HG02798 (cell line): Measurements from ENCODE around the gene NAT16.
"Not testable (repeated sequence)": the region's sequence is repeated elsewhere in the genome, so short reads cannot be mapped to it uniquely, and the experiment has no call there.

Experiments used
- ATAC-seq: cut with Tn5 transposase; IDR thresholded peaks from one replicate; pipeline ENCODE4 v1.9.1; 2021; ENCODE audit warnings: mild to moderate bottlenecking; ENCODE audit not compliant: unreplicated experiment, poor library complexity

NAT16 gene

DNA sequence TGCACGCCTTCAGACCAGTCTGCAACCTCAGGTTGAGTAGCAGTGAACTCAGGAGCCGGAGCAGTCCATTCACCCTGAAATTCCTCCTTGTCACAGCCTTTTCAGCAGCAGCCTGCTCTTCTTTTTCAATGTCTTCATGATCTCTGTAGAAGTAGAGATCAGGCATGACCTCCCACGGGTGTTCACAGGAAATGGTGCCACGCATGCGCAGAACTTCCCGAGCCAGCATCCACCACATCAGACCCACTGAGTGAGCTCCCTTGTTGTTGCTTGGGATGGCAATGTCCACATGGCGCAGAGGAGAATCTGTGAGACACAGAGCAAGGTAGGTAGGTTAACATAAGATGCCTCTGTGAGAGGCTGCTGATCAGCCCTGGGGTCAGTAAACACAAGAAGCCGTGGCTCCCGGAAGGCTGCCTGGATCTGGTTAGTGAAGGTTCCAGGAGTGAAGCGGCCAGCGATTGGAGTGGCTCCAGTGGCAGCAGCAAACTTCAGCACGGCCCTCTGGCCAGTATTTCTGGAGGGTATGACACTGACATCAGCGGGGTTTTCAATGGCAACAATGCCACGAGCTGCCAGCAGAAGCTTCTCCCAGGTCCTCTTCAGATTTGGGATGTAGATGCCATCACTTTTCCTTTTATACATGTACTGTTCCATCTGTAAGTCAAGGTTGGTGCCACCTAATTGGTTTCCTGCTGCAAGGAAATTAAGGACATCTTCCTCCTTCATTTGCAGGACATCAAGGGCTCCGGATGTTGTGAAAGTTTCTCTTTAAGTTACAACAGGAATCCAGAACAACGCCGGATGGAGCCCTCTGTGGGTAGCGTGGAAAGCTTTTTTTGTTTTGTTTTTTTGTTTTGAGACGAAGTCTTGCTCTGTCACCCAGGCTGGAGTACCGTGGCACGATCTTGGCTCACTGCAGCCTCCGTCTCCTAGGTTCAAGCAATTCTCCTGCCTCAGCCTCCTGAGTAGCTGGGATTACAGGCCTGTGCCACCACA, 23.9 kb upstream of the NAT16 start:
- ATAC-seq = not testable (repeated sequence)

DNA sequence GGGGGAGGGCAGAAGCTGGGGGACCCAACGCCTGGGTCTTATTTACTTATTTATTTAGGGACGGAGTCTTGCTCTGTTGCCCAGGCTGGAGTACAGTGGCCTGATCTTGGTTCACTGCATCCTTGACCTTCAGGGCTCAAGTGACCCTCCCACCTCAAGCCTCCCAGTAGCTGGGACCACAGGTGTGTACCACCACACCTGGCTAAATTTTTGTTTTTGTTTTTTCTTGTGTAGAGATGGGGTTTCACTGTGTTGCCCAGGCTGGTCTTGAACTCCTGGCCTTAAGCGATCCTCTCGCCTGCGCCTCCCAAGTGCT, 22.5 kb upstream of the NAT16 start:
- ATAC-seq = no peak

DNA sequence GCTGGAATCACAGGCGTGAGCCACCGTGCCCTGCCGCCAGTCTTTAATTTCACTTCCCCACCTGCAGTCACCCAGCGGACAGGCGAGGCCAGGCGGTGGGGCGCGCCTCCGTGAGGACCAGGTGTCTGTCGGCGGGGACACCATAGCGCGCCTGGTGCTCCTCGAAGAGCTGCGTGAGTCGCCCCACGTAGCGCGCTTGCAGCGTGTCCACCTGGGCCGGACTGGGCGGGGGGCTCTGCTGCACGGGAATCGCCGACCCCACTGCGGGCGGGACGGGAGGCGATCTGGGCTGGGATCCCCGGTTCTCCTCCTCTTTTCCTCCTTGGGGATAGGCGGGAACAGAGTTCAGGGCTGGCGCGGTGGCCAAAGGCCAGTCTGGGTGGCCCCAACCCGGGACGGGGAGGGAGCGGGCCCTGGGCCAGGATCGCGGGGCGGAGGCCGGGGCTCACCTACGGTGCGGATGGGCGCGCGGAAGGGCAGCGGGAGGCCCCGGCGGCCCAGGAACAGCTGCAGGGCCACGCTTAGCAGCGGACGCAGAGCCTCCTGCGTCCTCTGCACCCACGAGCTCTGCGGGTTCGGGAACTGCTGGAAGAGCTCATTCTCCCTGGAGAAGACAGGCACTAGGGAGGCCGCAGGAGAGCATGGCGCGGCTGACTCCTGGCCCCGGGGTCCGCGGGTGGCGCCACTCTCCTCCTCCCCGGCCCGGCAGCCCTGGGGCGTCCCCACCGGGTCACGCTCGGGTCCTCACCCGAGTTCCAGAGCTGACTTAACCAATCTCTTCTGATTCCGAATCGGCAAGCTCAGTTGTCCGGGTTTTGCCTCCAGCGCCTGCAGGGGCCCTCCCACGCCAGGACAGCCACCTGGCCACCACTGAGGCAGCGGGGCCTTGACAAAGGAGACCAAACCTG, 21.9 kb upstream of the NAT16 start:
- no peak for ATAC-seq

DNA sequence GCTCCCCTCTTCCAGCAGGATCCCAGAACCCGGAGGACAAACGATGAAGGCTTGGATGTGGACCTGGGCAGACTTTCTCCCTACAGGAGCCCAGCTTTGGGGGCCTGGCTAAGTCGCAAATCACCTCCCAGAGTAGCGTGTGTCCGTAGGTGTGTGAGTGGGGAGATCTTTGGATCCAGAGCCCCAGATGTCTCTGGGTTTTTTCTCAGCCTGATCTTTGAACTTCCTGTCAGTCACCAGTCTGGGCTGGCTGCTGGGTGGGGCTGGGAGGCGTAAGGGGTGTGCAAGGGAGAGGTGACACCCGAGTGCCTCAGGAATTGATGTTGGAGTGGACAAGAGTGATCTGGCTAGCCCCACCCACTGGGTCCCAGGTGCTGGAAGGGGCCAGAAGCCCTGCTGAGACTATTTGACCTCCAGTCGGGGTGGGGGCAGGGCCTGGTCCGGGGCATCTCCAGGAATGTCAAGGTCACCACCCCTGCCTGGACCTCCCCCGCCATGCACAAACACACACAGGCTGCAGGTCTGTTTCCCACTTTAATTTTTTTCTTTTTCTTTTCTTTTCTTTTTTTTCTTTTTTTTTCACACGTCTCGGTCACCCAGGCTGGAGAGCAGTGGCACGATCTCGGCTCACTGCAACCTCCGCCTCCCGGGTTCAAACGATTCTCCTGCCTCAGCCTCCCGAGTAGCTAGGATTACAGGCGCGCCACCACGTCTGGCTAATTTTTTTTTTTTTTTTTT, 20.9 kb upstream of the NAT16 start, which contains the start of gene MOGAT3:
Gene MOGAT3, minus strand, starts transcription at position 175 of the 738 bp plus-strand sequence. CDS start 182 bp downstream, outside the sequence.
- ATAC-seq = no peak

DNA sequence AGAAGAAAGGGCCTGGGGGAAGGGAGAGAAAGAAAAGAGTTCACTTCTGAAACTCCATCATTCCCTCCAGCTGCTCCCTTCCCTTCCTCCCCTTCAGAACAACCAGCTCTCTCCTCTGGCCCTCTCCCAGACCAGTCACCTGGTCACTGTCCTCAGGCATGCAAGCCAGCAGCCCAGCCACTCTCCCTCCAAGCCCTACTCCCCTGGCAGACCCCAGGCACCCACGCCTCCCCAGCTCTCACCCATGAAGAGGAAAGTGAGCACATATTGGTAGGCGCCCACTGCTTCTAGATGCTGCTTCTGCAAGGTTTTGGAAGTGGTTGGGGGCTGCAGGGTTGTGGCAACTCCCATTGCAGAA, 20.4 kb upstream of the NAT16 start:
- ATAC-seq = no peak

DNA sequence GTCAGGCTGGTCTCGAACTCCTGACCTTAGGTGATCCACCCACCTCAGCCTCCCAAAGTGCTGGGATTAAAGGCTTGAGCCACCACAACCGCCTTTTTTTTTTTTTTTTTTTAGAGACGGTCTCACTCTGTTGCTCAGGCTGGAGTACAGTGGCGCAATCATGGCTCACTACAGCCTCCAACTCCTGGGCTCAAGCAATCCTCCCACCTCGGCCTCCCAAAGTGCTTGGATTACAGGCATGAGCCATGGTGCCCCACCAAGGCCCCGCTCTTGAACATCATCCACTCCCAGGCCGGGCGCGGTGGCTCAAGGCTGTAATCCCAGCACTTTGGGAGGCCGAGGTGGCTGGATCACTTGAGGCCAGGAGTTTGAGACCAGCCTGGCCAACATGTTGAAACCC, 19.4 kb upstream of the NAT16 start:
- ATAC-seq = not testable (repeated sequence)

DNA sequence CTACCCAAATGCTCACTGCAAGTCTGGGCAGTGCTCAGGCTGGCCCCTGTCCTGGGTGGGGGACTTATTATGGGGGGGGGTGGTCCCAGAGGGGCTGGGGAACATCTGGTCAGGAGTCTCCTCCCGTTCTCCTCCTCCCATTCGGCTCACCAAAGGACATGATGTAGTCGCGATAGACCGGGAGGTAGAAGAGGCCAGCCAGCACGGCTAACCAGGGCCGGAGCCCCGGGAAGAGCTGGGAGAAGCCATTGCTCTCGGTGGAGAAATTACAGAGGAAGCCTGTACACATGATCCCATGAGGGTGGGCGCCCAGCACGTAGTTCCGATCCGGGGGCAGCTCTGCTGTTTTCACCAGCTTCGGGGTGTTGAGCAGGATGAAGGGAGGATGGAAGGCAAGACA, 18.4 kb upstream of the NAT16 start:
- ATAC-seq = no peak

DNA sequence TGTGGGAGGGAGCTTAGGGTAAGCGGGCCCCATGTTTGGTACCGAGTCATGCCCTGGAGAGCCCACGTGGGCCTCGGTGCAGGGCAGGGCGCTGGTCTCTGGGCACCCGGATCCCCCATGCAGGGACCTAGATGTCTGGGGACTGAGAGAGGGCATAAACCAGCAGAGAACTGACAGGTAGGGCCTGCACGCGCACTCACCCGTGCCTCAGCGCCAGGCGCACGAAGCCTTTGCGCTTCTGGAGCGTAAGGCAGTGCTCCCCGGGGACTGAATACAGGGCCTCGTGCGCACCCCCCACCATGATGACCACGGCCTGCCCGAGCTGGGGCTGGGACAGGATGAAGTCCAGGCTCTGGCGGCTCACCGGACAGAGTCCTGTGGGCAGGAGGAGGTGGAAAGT, 17.9 kb upstream of the NAT16 start:
- ATAC-seq = no peak

DNA sequence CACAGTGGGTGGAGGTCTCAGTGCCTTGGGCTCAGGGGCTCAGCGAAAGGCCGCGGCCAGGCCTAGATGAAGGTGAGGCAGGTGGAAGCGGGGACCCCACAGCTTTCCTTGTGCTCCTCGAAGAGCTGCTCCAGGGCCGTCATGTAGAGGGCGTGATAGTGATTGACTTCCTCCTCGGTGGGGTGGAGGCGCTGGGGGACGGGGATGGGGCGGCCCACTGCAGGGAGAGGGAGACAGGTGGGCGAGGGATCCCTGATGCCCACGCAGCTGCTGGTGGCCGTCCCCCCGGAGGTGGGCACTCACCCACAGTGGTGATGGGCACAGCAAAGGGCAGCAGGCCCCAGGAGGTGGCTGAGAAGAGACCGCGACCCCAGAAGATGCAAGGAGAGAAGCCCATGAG, 15.8 kb upstream of the NAT16 start:
- no peak for ATAC-seq

DNA sequence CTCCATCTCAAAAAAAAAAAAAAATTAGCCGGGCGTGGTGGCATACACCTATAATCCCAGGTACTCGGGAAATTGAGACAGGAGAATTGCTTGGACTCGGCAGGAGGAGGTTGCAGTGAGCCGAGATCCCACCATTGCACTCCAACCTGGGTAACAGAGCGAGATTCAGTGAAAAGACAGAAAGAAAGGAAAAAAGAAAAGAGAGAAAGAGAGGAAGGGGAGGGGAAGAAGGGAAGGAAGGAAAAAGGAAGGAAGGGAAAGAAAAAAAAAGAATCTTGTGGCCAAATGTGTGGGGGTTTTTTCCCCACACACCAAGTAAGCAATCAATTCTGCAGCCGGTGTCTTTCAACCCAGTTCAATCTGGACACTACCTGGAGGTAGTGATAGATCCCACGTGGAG, 9.0 kb upstream of the NAT16 start:
- ATAC-seq = no peak

DNA sequence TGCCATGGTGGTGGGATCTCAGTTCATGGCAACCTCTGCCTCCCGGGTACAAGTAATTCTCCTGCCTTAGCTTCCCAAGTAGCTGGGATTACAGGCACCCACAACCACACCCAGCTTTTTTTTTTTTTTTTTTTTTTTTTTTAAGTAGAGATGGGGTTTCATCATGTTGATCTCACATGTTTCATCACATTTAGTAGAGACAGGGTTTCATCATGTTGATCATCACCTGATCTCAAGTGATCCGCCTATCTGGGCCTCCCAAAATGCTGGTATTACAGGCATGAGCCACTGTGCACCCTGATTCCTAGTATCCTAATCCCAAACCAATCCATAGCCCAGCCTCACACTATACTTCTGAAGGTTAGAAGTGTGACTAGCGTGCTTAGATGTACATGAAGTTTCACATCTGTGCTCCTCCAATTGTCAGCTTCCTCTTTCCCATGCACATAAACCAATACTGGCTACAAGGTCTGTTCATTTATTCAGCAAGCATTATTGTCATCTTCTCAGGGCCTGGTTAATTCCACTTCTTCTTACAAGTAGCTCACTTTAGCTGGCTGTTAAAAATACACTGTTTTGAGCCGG, 6.8 kb upstream of the NAT16 start:
- ATAC-seq = no peak

DNA sequence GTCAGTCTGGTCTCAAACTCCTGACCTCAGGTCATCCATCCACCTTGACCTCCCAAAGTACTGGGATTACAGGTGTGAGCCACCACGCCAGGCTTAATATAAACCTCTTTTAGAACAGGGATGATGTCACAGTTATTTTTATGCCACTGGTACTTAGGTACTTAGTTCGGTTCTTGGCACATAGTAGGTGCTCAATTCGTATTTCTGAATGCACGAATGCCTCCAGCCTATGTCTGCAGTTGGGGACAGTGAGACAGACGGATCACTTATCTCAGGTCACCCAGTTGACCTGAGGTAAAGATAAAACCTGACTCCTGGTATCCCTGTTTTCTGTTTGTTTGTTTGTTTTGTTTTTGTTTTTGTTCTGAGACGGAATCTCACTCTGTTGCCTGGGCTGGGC, 6.1 kb upstream of the NAT16 start:
- ATAC-seq = no peak

DNA sequence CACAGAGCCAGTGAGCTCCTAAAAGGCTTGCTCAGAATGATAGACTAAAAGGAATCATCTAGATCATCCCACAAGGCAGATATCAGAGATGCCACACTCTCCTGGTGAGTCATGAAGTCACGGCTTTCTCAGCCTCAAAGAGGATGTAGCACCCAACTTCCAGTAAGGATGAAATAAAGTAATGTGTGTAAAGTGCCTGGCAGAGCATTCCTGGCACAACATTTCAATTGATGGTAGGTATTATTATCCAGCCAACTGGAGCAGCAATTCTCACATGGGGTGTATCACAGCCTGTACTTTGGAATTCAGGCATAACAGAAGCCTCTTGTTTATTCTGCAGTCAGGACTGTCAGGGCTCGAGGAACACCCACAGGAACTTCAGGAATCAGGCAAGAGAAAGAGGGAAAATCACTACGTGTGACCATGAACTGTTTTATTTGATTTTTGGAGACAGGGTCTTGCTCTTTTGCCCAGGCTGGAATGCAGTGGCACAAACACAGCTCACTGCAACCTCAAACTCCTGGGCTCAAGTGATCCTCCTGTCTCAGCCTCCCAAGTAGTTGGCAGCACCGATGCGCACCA, 5.3 kb upstream of the NAT16 start:
- no peak for ATAC-seq

DNA sequence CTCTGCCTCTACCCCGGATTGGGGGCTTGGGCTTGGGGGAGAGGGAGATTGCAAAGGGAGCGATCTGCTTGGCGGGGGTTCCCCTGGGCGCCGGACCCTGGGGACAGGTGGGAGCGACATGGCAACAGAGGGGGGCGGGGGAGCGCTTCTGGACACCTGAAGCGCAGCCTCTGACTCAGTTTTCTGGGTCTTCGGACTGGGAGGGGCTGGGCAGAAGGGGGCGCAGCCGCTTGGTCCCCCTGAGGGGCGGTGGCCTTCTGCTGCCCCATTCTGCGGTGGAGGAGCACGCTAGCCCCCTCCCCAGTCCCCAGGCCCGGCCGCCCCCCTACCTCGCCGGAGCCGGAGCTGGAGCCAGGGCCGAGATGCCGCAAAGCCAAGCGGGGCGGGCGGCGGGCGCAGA, 380 bp downstream of the NAT16 start:
- ATAC-seq = no peak

DNA sequence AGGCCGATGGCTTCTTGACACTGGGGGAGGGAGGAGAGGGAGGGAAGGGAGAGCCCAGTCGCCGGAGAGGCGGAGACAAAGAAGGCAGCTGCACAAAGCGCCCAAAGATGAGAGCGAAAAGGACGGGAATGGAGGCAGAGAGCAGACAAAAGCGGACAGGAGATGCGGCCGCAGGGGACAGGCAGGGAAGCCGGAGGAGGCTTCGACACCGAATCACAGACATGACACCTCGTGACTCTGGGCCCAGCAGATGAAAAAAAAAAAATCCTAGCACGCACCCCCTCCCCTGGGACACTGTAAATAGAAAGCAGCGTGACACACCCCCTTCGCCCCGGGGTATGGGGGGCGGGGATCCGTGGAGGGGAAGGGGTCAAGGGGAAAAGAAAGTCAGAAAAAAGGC, 976 bp downstream of the NAT16 start:
- no peak for ATAC-seq

DNA sequence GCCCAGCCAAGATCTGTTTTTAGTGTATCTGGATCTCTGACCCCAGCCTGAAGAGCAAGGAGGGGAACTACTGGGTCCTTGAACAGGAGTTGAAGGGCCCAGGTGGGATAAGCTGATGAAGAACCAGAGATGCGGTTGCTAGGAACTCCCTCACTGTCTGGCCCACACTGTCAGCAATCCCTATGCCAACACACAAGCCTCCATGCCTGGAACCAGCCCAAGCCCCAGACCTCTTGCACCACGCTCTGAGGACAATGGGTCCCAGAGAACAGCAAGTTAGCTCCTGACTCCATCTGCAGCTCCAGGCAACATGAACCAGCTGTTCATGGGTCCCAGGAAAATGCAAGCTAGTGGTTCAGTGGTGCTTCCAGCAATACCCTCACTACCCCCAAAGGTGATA, 2.4 kb downstream of the NAT16 start:
- ATAC-seq = no peak

DNA sequence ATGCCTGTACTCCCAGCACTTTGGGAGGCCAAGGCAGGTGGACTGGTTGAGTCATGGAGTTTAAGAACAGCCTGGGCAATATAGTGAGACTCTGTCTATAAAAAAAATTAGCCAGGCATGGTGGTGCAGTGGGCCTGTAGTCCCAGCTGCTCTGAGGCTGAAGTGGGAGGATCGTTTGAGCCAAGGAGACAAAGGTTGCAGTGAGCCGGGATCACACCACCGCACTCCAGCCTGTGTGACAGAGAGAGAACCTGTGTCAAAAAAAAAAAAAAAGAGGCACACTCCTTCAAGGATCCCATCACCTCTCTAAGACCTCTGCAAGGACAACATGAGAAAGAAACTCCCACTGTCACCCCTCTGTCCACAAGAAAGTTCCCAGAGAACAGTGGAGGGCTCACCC, 4.4 kb downstream of the NAT16 start:
- no peak for ATAC-seq

DNA sequence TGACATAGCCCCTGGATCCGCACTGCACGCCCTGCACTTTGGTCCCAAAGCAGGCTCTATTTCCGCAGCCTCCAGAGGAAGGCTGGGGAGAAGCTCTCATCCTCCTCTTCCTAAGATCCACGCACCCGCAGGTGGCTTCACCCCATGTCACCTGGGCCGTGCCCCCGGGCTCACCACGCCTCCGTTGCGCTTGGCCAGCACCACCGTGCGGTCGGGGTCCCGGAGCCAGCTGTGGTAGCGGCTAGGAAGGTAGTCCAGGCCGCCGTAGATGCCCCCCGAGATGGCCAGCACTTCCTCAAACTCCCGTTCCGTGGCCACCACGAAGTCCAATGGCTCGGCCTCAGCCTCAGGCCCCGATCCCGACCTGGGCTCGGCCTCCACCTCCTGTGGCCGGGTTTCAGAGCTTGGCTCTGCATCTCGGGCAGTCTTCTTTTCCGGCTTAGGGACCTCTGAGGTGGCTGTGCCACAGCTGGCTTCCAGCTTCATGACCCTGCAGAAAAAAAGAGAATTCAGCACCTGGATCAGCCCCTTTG, 5.7 kb downstream of the NAT16 start:
- ATAC-seq = no peak

DNA sequence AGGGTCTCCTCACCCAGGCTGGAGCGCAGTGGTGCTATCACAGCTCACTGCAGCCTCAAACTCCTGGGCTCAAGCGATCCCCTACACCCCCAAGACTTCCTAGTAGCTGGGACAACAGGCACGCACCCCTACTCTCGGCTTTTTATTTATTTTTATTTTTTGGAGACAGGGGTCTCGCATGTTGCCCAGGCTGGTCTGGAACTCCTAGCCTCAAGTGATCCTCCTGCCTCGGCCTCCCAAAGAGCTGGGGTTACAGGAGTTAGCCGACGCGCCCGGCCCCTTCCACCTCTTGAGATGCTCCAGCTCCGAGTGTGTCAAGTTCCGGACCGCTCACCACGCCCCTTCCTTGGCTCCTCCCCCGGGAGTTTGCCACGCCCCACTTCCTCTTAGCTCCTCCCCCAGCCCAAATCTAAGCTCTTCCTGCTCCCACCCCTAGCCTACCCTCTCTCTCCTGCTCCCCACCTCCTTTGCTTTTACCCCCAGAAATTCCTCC, 6.3 kb downstream of the NAT16 start:
- peak; percentile 42 for ATAC-seq
